HG03025 (cell line): ENCODE data around the gene PIK3CG.
"Not testable (repeated sequence)": the region's sequence is repeated elsewhere in the genome, so short reads cannot be mapped to it uniquely, and the experiment has no call there.

Experiments used
- ATAC-seq: cut with Tn5 transposase; IDR thresholded peaks from one replicate; pipeline ENCODE4 v1.9.1; 2021; ENCODE audit warnings: mild to moderate bottlenecking, moderate library complexity; ENCODE audit not compliant: unreplicated experiment, low FRiP score

The PIK3CG gene

GRCh38 chr7:106865130-106866041 is at the start of gene PIK3CG:
TSS of gene PIK3CG (plus strand) at chr7:106865282. CDS start at chr7:106867562, 2,280 bp downstream.
- ATAC-seq: peak; percentile 63

GRCh38 chr7:106817098-106817497 is 48.0 kb upstream of the PIK3CG start:
- no peak for ATAC-seq

- no peak for ATAC-seq
Measured at GRCh38 chr7:106818736-106819135, 46.3 kb upstream of the PIK3CG start.

GRCh38 chr7:106819546-106819945 is 45.5 kb upstream of the PIK3CG start:
- ATAC-seq: no peak

GRCh38 chr7:106820321-106821217 is 44.5 kb upstream of the PIK3CG start:
- ATAC-seq: no peak

GRCh38 chr7:106823631-106824030 is 41.5 kb upstream of the PIK3CG start:
- no peak for ATAC-seq

- ATAC-seq: no peak
Measured at GRCh38 chr7:106824458-106824857, 40.6 kb upstream of the PIK3CG start.

GRCh38 chr7:106827626-106828025 is 37.5 kb upstream of the PIK3CG start:
- no peak for ATAC-seq

GRCh38 chr7:106829496-106829895 is 35.6 kb upstream of the PIK3CG start:
- no peak for ATAC-seq

- ATAC-seq: not testable (repeated sequence)
Measured at GRCh38 chr7:106830896-106831295, 34.2 kb upstream of the PIK3CG start.

- ATAC-seq: no peak
Measured at GRCh38 chr7:106836816-106837215, 28.3 kb upstream of the PIK3CG start.

- no peak for ATAC-seq
Measured at GRCh38 chr7:106839511-106839910, 25.6 kb upstream of the PIK3CG start.

- no peak for ATAC-seq
Measured at GRCh38 chr7:106840342-106840741, 24.7 kb upstream of the PIK3CG start.

GRCh38 chr7:106841896-106842390 is 23.1 kb upstream of the PIK3CG start:
- no peak for ATAC-seq

- ATAC-seq: no peak
Measured at GRCh38 chr7:106844279-106844997, 20.6 kb upstream of the PIK3CG start.

- ATAC-seq: no peak
Measured at GRCh38 chr7:106848049-106848448, 17.0 kb upstream of the PIK3CG start.

GRCh38 chr7:106848851-106849442 is 16.1 kb upstream of the PIK3CG start:
- ATAC-seq: no peak

- ATAC-seq: not testable (repeated sequence)
Measured at GRCh38 chr7:106851632-106852031, 13.4 kb upstream of the PIK3CG start.

- no peak for ATAC-seq
Measured at GRCh38 chr7:106853250-106853908, 11.7 kb upstream of the PIK3CG start.
